PC-3 (cell line): ENCODE data around the gene MGAT3. TPM values are rescaled to one million over a fixed set of nuclear protein-coding genes. Genes with fewer than 3 reads are reported as not detected.

Source experiments
- ATAC-seq: fragments of 200-7000 bp; cut with Tn5 transposase; 2 replicates; pipeline ENCODE4 v1.9.1; 2020; ENCODE audit warnings: mild to moderate bottlenecking, moderate library complexity
- BruUV-seq: library from RNA; stranded (reverse); fragments of 400-500 nt; replicated peaks from 2 replicates; lab custom pipeline; 2021; lab: Mats Ljungman, UMichigan
- CTCF ChIA-PET: fragments of 300-600 bp; sonication (Branson Sonifier 250); formaldehyde crosslinking; loops from one replicate; lab custom pipeline; 2022; ENCODE audit warnings: antibody characterized with exemption; lab: Charles Lee
- POLR2A ChIA-PET: fragments of 300-600 bp; sonication (Branson Sonifier 250); formaldehyde crosslinking; loops from one replicate; lab custom pipeline; 2022; ENCODE audit warnings: antibody characterized with exemption; ENCODE audit not compliant: unreplicated experiment; lab: Charles Lee
- DNase-seq: peaks from one replicate; pipeline ENCODE4 v3.0.0-alpha.2; 2015
- H2AFZ ChIP-seq: fragments of 300-600 bp; sonication (generic); 2 replicates; pipeline ENCODE4 v1.6.0; 2016; ENCODE audit warnings: antibody characterized with exemption, low read length
- H3F3A ChIP-seq: fragments of 300-600 bp; sonication (generic); one replicate; pipeline ENCODE4 v1.6.0; 2017; ENCODE audit warnings: antibody characterized with exemption, low read length, control low read depth, mild to moderate bottlenecking; ENCODE audit not compliant: unreplicated experiment
- H3K27ac ChIP-seq: fragments of 300-600 bp; sonication (generic); 2 replicates; pipeline ENCODE4 v1.5.1; 2016; ENCODE audit warnings: mild to moderate bottlenecking, low read length
- H3K27me3 ChIP-seq: fragments of 300-600 bp; sonication (generic); 2 replicates; pipeline ENCODE4 v1.6.1; 2016; ENCODE audit warnings: low read length, mixed read lengths
- H3K36me3 ChIP-seq: fragments of 300-600 bp; sonication (generic); 2 replicates; pipeline ENCODE4 v1.6.1; 2016; ENCODE audit warnings: low read depth, mixed run types, low read length, mixed read lengths
- H3K4me1 ChIP-seq: fragments of 300-600 bp; sonication (generic); 2 replicates; pipeline ENCODE4 v1.5.1; 2016; ENCODE audit warnings: low read length; ENCODE audit not compliant: insufficient read depth
- H3K4me2 ChIP-seq: fragments of 300-600 bp; sonication (generic); 2 replicates; pipeline ENCODE4 v1.6.0; 2016; ENCODE audit warnings: low read length
- H3K4me3 ChIP-seq: fragments of 300-600 bp; sonication (generic); 2 replicates; pipeline ENCODE4 v1.5.1; 2016; ENCODE audit warnings: mild to moderate bottlenecking, low read length, mixed read lengths
- H3K79me2 ChIP-seq: fragments of 300-600 bp; sonication (generic); 2 replicates; pipeline ENCODE4 v1.6.1; 2017; ENCODE audit warnings: low read length, mixed read lengths
- H3K9ac ChIP-seq: fragments of 300-600 bp; sonication (generic); 2 replicates; pipeline ENCODE4 v1.6.0; 2016; ENCODE audit warnings: mild to moderate bottlenecking, low read length
- H3K9me2 ChIP-seq: fragments of 300-600 bp; sonication (generic); replicated peaks from 2 replicates; pipeline ENCODE4 v1.6.1; 2016; ENCODE audit warnings: mixed run types, low read length, mixed read lengths
- H3K9me3 ChIP-seq: fragments of 300-600 bp; sonication (generic); 2 replicates; pipeline ENCODE4 v1.6.1; 2016; ENCODE audit warnings: low read length, mixed read lengths
- H4K20me1 ChIP-seq: fragments of 300-600 bp; sonication (generic); 2 replicates; pipeline ENCODE4 v1.6.1; 2016; ENCODE audit warnings: low read length, mixed read lengths
- CTCF ChIP-seq: fragments of 300-600 bp; sonication (generic); conservative IDR thresholded peaks from 2 replicates; pipeline ENCODE4 v1.5.1; 2017; ENCODE audit warnings: antibody characterized with exemption, low read depth, mild to moderate bottlenecking, low read length
- EZH2 ChIP-seq: fragments of 300-600 bp; sonication (generic); IDR thresholded peaks from one replicate; pipeline ENCODE4 v1.6.1; 2017; ENCODE audit warnings: antibody characterized with exemption, mild to moderate bottlenecking, low read length; ENCODE audit not compliant: unreplicated experiment
- EZH2phosphoT487 ChIP-seq: fragments of 300-600 bp; sonication (generic); IDR thresholded peaks from 2 replicates; pipeline ENCODE4 v1.6.1; 2018; ENCODE audit warnings: mild to moderate bottlenecking, antibody characterized with exemption, low read length, borderline replicate concordance
- intact Hi-C: fragments of 100-400 bp; cut with micrococcal nuclease; formaldehyde crosslinking; loops from 2 replicates; pipeline ENCODE4 v1.9.0; 2023
- total RNA-seq: library from RNA; depleted of rRNA; stranded (reverse); fragments of >200 nt; gene quantifications from 2 replicates; pipeline ENCODE4 v1.2.3, GENCODE V29; 2014

MGAT3 gene
- total RNA-seq, 1 experiment from 2014 or later = not detected

DNA sequence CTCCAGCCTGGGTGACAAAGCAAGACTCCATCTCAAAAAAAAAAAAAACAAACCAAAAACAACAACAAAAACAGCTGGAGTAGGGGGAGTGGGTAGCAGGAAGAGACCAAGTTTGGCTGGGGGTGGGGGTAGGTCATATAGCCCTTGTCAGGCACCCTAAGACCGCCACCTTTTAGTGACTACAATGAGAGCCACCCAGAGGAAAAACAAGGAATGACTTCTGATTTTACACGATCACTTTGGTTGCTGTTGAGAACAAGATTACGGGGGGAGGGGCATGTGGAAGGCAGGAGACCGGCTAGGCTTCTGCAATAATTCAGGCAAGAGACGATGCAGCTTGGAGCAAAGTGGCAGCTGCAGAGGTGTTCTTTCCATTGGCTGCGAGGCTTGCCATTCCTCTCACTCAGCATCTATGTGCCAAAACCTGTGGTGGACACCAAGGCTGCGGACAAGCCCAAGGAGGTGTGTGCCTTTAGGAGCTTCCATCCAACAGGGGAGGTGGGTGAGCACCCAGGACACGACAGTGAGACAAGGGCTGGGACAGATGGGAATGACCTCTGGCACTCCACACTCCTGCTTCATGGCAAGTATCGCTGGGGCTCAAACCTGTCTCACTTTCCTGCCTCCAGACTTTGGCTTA, 74.0 kb downstream of the MGAT3 start:
- intact Hi-C loops = loop anchor here (5.0 kb wide), 3 partner anchors 34 to 511 kb away; no protein-coding TSS in a partner anchor
- BruUV-seq = no TSS peak
- H3F3A ChIP-seq = no peaks in the 10 kb centered on the region
- POLR2A ChIA-PET = no interaction called here
- peaks cover 11% of the 10 kb centered on the region for H4K20me1 ChIP-seq
- DNase-seq (peak; percentile 57), ATAC-seq (no peak)
- H3K36me3 ChIP-seq = no peaks in the 10 kb centered on the region; the same call in 1 of the 2 replicates
- H3K9me2 ChIP-seq = no peaks in the 10 kb centered on the region
- H2AFZ ChIP-seq = no peak overlapping the region
- no peak overlapping the region for H3K9ac ChIP-seq
- H3K4me2 ChIP-seq = peak overlapping the region; percentile 86
- H3K4me3 ChIP-seq = peak overlapping the region; percentile 90; the same call in 1 of the 2 replicates
- H3K4me1 ChIP-seq = peaks cover 24% of the 10 kb centered on the region
- H3K27me3 ChIP-seq = no peaks in the 10 kb centered on the region
- peaks cover 26% of the 10 kb centered on the region for H3K79me2 ChIP-seq
- H3K27ac ChIP-seq = no peak overlapping the region
- no peaks in the 10 kb centered on the region for H3K9me3 ChIP-seq
- peak; percentile 38; the same call in 1 of the 2 replicates for TF ChIP-seq CTCF
- no peak for TF ChIP-seq EZH2
- CTCF ChIA-PET = interaction anchor here (0.6 kb wide), 1 partner anchor 737 kb away, joined by 5 read pairs; the partner anchor contains the start of gene DNAL4

DNA sequence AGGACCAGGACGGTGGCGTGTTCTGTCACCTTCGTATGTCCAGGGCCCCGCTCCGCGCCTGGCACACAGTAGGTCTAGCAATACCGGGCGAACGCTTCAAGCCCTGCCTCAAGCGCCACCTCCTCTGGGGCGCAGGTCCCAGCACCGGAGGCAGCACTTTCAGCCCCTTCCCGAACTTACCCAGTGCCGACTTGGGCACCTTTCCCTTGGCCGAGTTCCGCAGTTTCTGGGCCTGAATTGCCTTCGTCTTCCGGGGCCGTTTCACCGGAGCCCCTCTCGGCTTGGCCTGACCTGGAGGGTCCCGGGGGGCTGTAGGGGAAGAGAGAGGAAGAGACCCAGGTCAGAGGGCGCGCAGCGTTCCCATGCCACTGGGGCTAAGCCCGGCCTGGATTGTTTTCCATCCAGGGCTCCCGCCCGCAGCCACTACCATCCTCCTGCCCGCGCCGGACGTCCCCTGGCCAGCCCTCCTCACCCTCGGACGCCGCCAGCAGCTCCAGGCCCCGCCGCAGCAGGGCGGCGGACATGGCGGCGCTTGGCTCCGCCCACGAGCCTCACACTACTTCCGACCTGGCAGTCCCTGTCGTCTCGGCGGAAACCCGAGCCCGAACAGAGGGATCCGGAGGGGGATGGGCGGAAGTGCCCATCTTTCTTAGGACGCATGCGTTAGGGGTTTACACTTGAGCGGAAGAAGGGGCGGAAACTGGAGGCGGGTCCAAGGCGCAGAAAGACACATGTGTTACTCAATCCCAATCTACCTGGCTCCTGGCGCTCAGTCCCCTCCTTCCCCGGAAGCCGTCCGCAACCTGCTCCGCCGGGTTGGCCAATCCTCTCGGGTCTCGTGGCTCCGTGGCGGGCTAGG, 75.6 kb downstream of the MGAT3 start, which contains the start of gene RPS19BP1:
TSS of gene RPS19BP1 (minus strand) at position 534 of the 859 bp plus-strand sequence. CDS start at position 524, 10 bp downstream.
- intact Hi-C loops = loop anchor here (5.0 kb wide), 3 partner anchors 35 to 510 kb away; no protein-coding TSS in a partner anchor
- DNase-seq = peak; percentile 98
- no peaks in the 10 kb centered on the region for H3F3A ChIP-seq
- no peaks in the 10 kb centered on the region for H3K27me3 ChIP-seq
- POLR2A ChIA-PET = no interaction called here
- H3K9me3 ChIP-seq = no peaks in the 10 kb centered on the region
- H3K79me2 ChIP-seq = peaks cover 26% of the 10 kb centered on the region
- peak; percentile 78 for ATAC-seq
- TF ChIP-seq EZH2phosphoT487 = no peak
- TF ChIP-seq EZH2 = no peak
- TF ChIP-seq CTCF = no peak
- peaks cover 8% of the 10 kb centered on the region for H4K20me1 ChIP-seq
- peak within 1 kb of the TSS; percentile 90 for H3K4me3 ChIP-seq
- peak within 1 kb of the TSS; percentile 79 for H2AFZ ChIP-seq
- H3K4me2 ChIP-seq = peak within 1 kb of the TSS; percentile 86
- CTCF ChIA-PET = no interaction called here
- peak within 1 kb of the TSS; percentile 42 for H3K27ac ChIP-seq
- H3K36me3 ChIP-seq = no peaks in the 10 kb centered on the region; the same call in 1 of the 2 replicates
- H3K9me2 ChIP-seq = no peaks in the 10 kb centered on the region
- H3K4me1 ChIP-seq = peaks cover 24% of the 10 kb centered on the region
- peak within 1 kb of the TSS; percentile 94 for H3K9ac ChIP-seq
- BruUV-seq = no TSS peak
